Parathyroid adenoma (tissue), 2 donors: Measurements from ENCODE around the gene GPC5.

Experiments
- H2AFZ ChIP-seq: fragments of 300-600 bp; sonication (generic); one replicate; pipeline ENCODE4 v1.7.0; 2017; ENCODE audit warnings: antibody characterized with exemption, mild to moderate bottlenecking
- H3K27ac ChIP-seq: fragments of 300-600 bp; sonication (generic); one replicate; pipeline ENCODE4 v1.7.0; 2017
- H3K27me3 ChIP-seq: fragments of 300-600 bp; sonication (generic); one replicate; pipeline ENCODE4 v1.7.0; 2017; ENCODE audit warnings: low read length; ENCODE audit not compliant: control insufficient read depth, insufficient read depth
- H3K36me3 ChIP-seq: fragments of 300-600 bp; sonication (generic); one replicate; pipeline ENCODE4 v1.7.0; 2017; ENCODE audit warnings: low read length; ENCODE audit not compliant: control insufficient read depth, insufficient read depth
- H3K4me1 ChIP-seq: fragments of 300-600 bp; sonication (generic); one replicate; pipeline ENCODE4 v1.7.0; 2017; ENCODE audit warnings: control low read depth
- H3K4me2 ChIP-seq: fragments of 300-600 bp; sonication (generic); one replicate; pipeline ENCODE4 v1.7.0; 2017; ENCODE audit warnings: low read length
- H3K4me3 ChIP-seq: fragments of 300-600 bp; sonication (generic); one replicate; pipeline ENCODE4 v1.7.0; 2017; ENCODE audit warnings: low read depth, low read length
- H3K79me2 ChIP-seq: fragments of 300-600 bp; sonication (generic); one replicate; pipeline ENCODE4 v1.7.0; 2017; ENCODE audit warnings: control low read depth
- H3K9ac ChIP-seq: fragments of 300-600 bp; sonication (generic); one replicate; pipeline ENCODE4 v1.7.0; 2017; ENCODE audit warnings: mild to moderate bottlenecking
- H3K9me3 ChIP-seq: fragments of 300-600 bp; sonication (generic); one replicate; pipeline ENCODE4 v1.7.0; 2017; ENCODE audit warnings: low read length; ENCODE audit not compliant: control insufficient read depth
- TF ChIP-seq, protein P1 (sequence below): fragments of 300-600 bp; sonication (generic); IDR thresholded peaks from one replicate; pipeline ENCODE4 v1.7.0; 2017; ENCODE audit warnings: antibody characterized with exemption, mild to moderate bottlenecking
- donor health status: primary hyperparathyroidism.

The GPC5 gene

GRCh38 chr13:92656648-92657047 is 1258.2 kb downstream of the GPC5 start:
- Histone ChIP-seq H3K4me1 (no peaks in the 10 kb centered on the region), H3K9me3 (no peaks in the 10 kb centered on the region), H2AFZ (no peak overlapping the region), H3K4me2 (no peak overlapping the region), H3K27ac (no peak overlapping the region), H3K4me3 (no peak overlapping the region), H3K27me3 (no peaks in the 10 kb centered on the region), H3K79me2 (no peaks in the 10 kb centered on the region), H3K9ac (no peak overlapping the region), H3K36me3 (no peaks in the 10 kb centered on the region)
- TF ChIP-seq, protein P1, sequence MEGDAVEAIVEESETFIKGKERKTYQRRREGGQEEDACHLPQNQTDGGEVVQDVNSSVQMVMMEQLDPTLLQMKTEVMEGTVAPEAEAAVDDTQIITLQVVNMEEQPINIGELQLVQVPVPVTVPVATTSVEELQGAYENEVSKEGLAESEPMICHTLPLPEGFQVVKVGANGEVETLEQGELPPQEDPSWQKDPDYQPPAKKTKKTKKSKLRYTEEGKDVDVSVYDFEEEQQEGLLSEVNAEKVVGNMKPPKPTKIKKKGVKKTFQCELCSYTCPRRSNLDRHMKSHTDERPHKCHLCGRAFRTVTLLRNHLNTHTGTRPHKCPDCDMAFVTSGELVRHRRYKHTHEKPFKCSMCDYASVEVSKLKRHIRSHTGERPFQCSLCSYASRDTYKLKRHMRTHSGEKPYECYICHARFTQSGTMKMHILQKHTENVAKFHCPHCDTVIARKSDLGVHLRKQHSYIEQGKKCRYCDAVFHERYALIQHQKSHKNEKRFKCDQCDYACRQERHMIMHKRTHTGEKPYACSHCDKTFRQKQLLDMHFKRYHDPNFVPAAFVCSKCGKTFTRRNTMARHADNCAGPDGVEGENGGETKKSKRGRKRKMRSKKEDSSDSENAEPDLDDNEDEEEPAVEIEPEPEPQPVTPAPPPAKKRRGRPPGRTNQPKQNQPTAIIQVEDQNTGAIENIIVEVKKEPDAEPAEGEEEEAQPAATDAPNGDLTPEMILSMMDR, result no peak

GRCh38 chr13:92657565-92657964 is 1259.1 kb downstream of the GPC5 start:
- H3K36me3 ChIP-seq, result no peaks in the 10 kb centered on the region
- no peaks in the 10 kb centered on the region for H3K9me3 ChIP-seq
- no peak overlapping the region for H3K27ac ChIP-seq
- no peaks in the 10 kb centered on the region for H3K27me3 ChIP-seq
- no peak overlapping the region for H3K9ac ChIP-seq
- H3K4me3 ChIP-seq, result no peak overlapping the region
- H2AFZ ChIP-seq, result no peak overlapping the region
- TF ChIP-seq, protein P1, result no peak
- H3K4me2 ChIP-seq, result no peak overlapping the region
- no peaks in the 10 kb centered on the region for H3K4me1 ChIP-seq
- H3K79me2 ChIP-seq, result no peaks in the 10 kb centered on the region

DNA sequence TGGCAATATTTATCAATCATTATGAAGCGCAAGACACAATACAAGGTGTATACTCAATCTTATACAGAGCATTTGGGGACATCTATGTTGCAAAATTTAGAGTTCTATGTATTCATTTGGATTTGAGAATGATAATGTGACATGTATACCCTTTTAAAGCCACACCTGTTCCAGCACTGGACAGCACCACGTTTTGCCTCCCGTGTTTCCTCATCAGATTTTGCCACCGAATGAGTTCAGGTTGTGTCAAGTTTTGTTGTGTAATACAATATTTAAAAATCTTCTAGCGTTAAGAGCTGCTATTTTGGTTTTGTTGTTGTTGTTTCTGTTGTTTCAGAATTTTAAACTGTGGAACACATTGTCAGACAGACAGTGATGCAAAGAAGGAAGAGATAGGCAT is 1259.9 kb downstream of the GPC5 start:
- no peaks in the 10 kb centered on the region for H3K9me3 ChIP-seq
- no peaks in the 10 kb centered on the region for H3K36me3 ChIP-seq
- TF ChIP-seq, protein P1, result no peak

DNA sequence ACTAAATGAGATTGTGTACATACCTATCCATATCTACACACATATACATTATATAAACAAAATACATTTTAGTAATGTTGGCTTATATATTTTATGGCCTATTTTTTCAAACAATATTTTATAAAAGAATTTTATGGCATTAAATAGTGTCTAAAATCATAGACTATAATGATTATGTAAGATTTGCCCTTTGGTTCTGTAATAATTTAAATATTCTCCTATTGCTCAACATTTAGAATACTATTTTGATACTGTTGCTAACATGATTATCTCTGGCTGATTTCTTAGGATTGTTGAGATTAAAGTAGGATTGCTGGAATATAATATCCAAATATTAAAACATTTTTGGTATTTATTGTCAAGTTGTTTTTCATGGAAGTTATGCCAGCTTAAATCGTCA is 1263.0 kb downstream of the GPC5 start:
- no peaks in the 10 kb centered on the region for H3K79me2 ChIP-seq
- H3K4me1 ChIP-seq, result no peaks in the 10 kb centered on the region
- H2AFZ ChIP-seq, result no peak overlapping the region
- no peak overlapping the region for H3K4me3 ChIP-seq
- TF ChIP-seq, protein P1, result no peak
- no peak overlapping the region for H3K9ac ChIP-seq
- H3K4me2 ChIP-seq, result no peak overlapping the region
- no peaks in the 10 kb centered on the region for H3K9me3 ChIP-seq
- H3K27ac ChIP-seq, result no peak overlapping the region
- H3K27me3 ChIP-seq, result no peaks in the 10 kb centered on the region
- H3K36me3 ChIP-seq, result no peaks in the 10 kb centered on the region

More for the DNA sequence above, 1259.9 kb downstream of the GPC5 start:
- Histone ChIP-seq H2AFZ (no peak overlapping the region), H3K27ac (no peak overlapping the region), H3K4me2 (no peak overlapping the region), H3K27me3 (no peaks in the 10 kb centered on the region), H3K9ac (no peak overlapping the region), H3K4me3 (no peak overlapping the region), H3K79me2 (no peaks in the 10 kb centered on the region), H3K4me1 (no peaks in the 10 kb centered on the region)

- no peaks in the 10 kb centered on the region for H3K9me3 ChIP-seq
- H3K4me3 ChIP-seq, result no peak overlapping the region
- TF ChIP-seq, protein P1, result no peak
- no peak overlapping the region for H2AFZ ChIP-seq
- no peaks in the 10 kb centered on the region for H3K36me3 ChIP-seq
- H3K4me1 ChIP-seq, result no peaks in the 10 kb centered on the region
- no peak overlapping the region for H3K4me2 ChIP-seq
- no peaks in the 10 kb centered on the region for H3K27me3 ChIP-seq
- H3K9ac ChIP-seq, result no peak overlapping the region
- H3K27ac ChIP-seq, result no peak overlapping the region
- no peaks in the 10 kb centered on the region for H3K79me2 ChIP-seq
Observed at GRCh38 chr13:92668157-92668556, 1269.7 kb downstream of the GPC5 start.
